ENCODE results near the gene SEPSECS. TPM values are rescaled to one million over a fixed set of nuclear protein-coding genes. Genes with fewer than 3 reads are reported as not detected.

SEPSECS gene
- 10.2 TPM for polyA plus RNA-seq (ENCODE audit: insufficient read length)

GRCh38 chr4:25159837-25160713 is at the start of gene SEPSECS:
Gene SEPSECS (minus strand): TSS chr4:25160449. CDS start chr4:25160369, 80 bp downstream.
- peak; percentile 97 for DNase-seq (ENCODE audit: low read depth)

- DNase-seq (ENCODE audit: low read depth) = no peak
These were observed 49.5 kb upstream of the SEPSECS start for GRCh38 chr4:25209702-25210101.

- no peak for DNase-seq (ENCODE audit: low read depth)
These were observed 47.7 kb upstream of the SEPSECS start for GRCh38 chr4:25207997-25208396.

GRCh38 chr4:25198713-25199112 is 38.5 kb upstream of the SEPSECS start:
- DNase-seq (ENCODE audit: low read depth) = no peak

GRCh38 chr4:25190407-25190806 is 30.2 kb upstream of the SEPSECS start:
- DNase-seq (ENCODE audit: low read depth) = no peak

- no peak for DNase-seq (ENCODE audit: low read depth)
These were observed 23.8 kb upstream of the SEPSECS start for GRCh38 chr4:25184056-25184455.

- no peak for DNase-seq (ENCODE audit: low read depth)
These were observed 22.7 kb upstream of the SEPSECS start for GRCh38 chr4:25182937-25183336.

GRCh38 chr4:25180524-25181131 is 20.4 kb upstream of the SEPSECS start:
- no peak for DNase-seq (ENCODE audit: low read depth)

GRCh38 chr4:25178838-25179261 is 18.6 kb upstream of the SEPSECS start:
- DNase-seq (ENCODE audit: low read depth) = no peak

GRCh38 chr4:25177147-25177546 is 16.9 kb upstream of the SEPSECS start:
- no peak for DNase-seq (ENCODE audit: low read depth)

- DNase-seq (ENCODE audit: low read depth) = no peak
These were observed 14.4 kb upstream of the SEPSECS start for GRCh38 chr4:25174674-25175073.

- peak; percentile 72 for DNase-seq (ENCODE audit: low read depth)
These were observed 13.0 kb upstream of the SEPSECS start for GRCh38 chr4:25172961-25173915.

- DNase-seq (ENCODE audit: low read depth) = no peak
These were observed 11.1 kb upstream of the SEPSECS start for GRCh38 chr4:25171201-25171865.

GRCh38 chr4:25169446-25169845 is 9.2 kb upstream of the SEPSECS start:
- DNase-seq (ENCODE audit: low read depth) = no peak

- DNase-seq (ENCODE audit: low read depth) = no peak
These were observed 5.7 kb upstream of the SEPSECS start for GRCh38 chr4:25165916-25166315.

GRCh38 chr4:25163196-25163595 is 2.9 kb upstream of the SEPSECS start:
- no peak for DNase-seq (ENCODE audit: low read depth)

GRCh38 chr4:25162566-25162965 is 2.3 kb upstream of the SEPSECS start:
- no peak for DNase-seq (ENCODE audit: low read depth)

GRCh38 chr4:25161593-25161950 is 1.3 kb upstream of the SEPSECS start:
- no peak for DNase-seq (ENCODE audit: low read depth)

- DNase-seq (ENCODE audit: low read depth) = no peak
These were observed 704 bp upstream of the SEPSECS start for GRCh38 chr4:25160714-25161592.

GRCh38 chr4:25158817-25159216 is 1.4 kb downstream of the SEPSECS start:
- no peak for DNase-seq (ENCODE audit: low read depth)

Data from forelimb muscle (tissue), 1 donor.